Liver (tissue), 9 donors: Measurements from ENCODE around the gene PRKCSH. TPM values are rescaled to one million over a fixed set of nuclear protein-coding genes. Genes with fewer than 3 reads are reported as not detected.

Source experiments
- DNase-seq: peaks from one replicate; pipeline ENCODE4 v3.0.0-alpha.2; 2017; ENCODE audit warnings: low spot score
- H3K27ac ChIP-seq, 2 donors: one replicate each; pipeline ENCODE4 v1.7.0; 2013; ENCODE audit warnings: inconsistent platforms in 2 of 2, low read length in 2 of 2, control low read depth in 1 of 2, low read depth in 1 of 2, mild to moderate bottlenecking in 1 of 2
- H3K27me3 ChIP-seq, 4 donors: one replicate each; pipeline versions ENCODE4 v1.6.1 to v1.7.0; 2013; ENCODE audit warnings: low read length in 3 of 4, inconsistent platforms in 1 of 4, mild to moderate bottlenecking in 1 of 4, moderate library complexity in 1 of 4; ENCODE audit not compliant: control insufficient read depth in 4 of 4, insufficient read depth in 4 of 4
- H3K36me3 ChIP-seq, 4 donors: one replicate each; pipeline versions ENCODE4 v1.6.1 to v1.7.0; 2013; ENCODE audit warnings: low read length in 3 of 4, mild to moderate bottlenecking in 3 of 4, low read depth in 1 of 4, moderate library complexity in 1 of 4; ENCODE audit not compliant: control insufficient read depth in 4 of 4, insufficient read depth in 3 of 4
- H3K4me1 ChIP-seq, 4 donors: one replicate each; pipeline versions ENCODE4 v1.6.1 to v1.7.0; 2013; ENCODE audit warnings: low read length in 3 of 4, mild to moderate bottlenecking in 3 of 4, moderate library complexity in 1 of 4; ENCODE audit not compliant: control insufficient read depth in 4 of 4, insufficient read depth in 4 of 4
- H3K4me3 ChIP-seq, 3 donors: one replicate each; pipeline versions ENCODE4 v1.6.1 to v1.7.0; 2013; ENCODE audit warnings: low read length in 3 of 3, control low read depth in 1 of 3, low read depth in 1 of 3, mild to moderate bottlenecking in 1 of 3
- H3K9ac ChIP-seq, 2 donors: one replicate each; pipeline ENCODE4 v1.7.0; 2013; ENCODE audit warnings: low read length in 2 of 2, mild to moderate bottlenecking in 2 of 2, moderate library complexity in 2 of 2, control low read depth in 1 of 2, low read depth in 1 of 2
- H3K9me3 ChIP-seq, 4 donors: one replicate each; pipeline versions ENCODE4 v1.6.1 to v1.7.0; 2013; ENCODE audit warnings: low read length in 3 of 4; ENCODE audit not compliant: control insufficient read depth in 4 of 4
- CTCF ChIP-seq: fragments of 150-350 bp; IDR thresholded peaks from 2 replicates; pipeline ENCODE4 v1.5.1; 2017; ENCODE audit warnings: improper control_type of control experiment, low read depth, low read length; ENCODE audit not compliant: missing input control
- EGR1 ChIP-seq, 2 donors: IDR thresholded peaks; 2 replicates each; pipeline ENCODE4 v1.6.1; 2016 to 2018; ENCODE audit warnings: antibody characterized with exemption in 2 of 2, low read depth in 2 of 2
- FOXA1 ChIP-seq: IDR thresholded peaks from 2 replicates; pipeline ENCODE4 v1.6.1; 2016; ENCODE audit warnings: antibody characterized with exemption
- FOXA2 ChIP-seq: IDR thresholded peaks from 2 replicates; pipeline ENCODE4 v1.6.1; 2016; ENCODE audit warnings: antibody characterized with exemption
- GABPA ChIP-seq, 2 donors: IDR thresholded peaks in 1 of 2; conservative IDR thresholded peaks in 1 of 2; 2 replicates each; pipeline ENCODE4 v1.6.1; 2016; ENCODE audit warnings: antibody characterized with exemption in 2 of 2, mild to moderate bottlenecking in 1 of 2, moderate library complexity in 1 of 2
- HNF4A ChIP-seq, 2 donors: conservative IDR thresholded peaks; 2 replicates each; pipeline ENCODE4 v1.6.1; 2016; ENCODE audit warnings: antibody characterized with exemption in 2 of 2, mild to moderate bottlenecking in 2 of 2
- HNF4G ChIP-seq: IDR thresholded peaks from 2 replicates; pipeline ENCODE4 v1.6.1; 2016; ENCODE audit warnings: antibody characterized with exemption
- JUND ChIP-seq, 2 donors: IDR thresholded peaks; 2 replicates each; pipeline ENCODE4 v1.6.1; 2016; ENCODE audit warnings: antibody characterized with exemption in 2 of 2
- NR2F2 ChIP-seq: IDR thresholded peaks from 2 replicates; pipeline ENCODE4 v1.6.1; 2016; ENCODE audit warnings: antibody characterized with exemption
- RAD21 ChIP-seq, 2 donors: IDR thresholded peaks; 2 replicates each; pipeline ENCODE4 v1.6.1; 2016; ENCODE audit warnings: antibody characterized with exemption in 2 of 2, mild to moderate bottlenecking in 2 of 2
- REST ChIP-seq: IDR thresholded peaks from 2 replicates; pipeline ENCODE4 v1.6.1; 2016; ENCODE audit warnings: antibody characterized with exemption, mild to moderate bottlenecking
- RXRA ChIP-seq, 2 donors: IDR thresholded peaks; 2 replicates each; pipeline ENCODE4 v1.6.1; 2017 to 2018; ENCODE audit warnings: antibody characterized with exemption in 2 of 2, mild to moderate bottlenecking in 1 of 2
- SP1 ChIP-seq: IDR thresholded peaks from 2 replicates; pipeline ENCODE4 v1.6.1; 2018; ENCODE audit warnings: antibody characterized with exemption, mild to moderate bottlenecking
- TAF1 ChIP-seq: conservative IDR thresholded peaks from 2 replicates; pipeline ENCODE4 v1.6.1; 2016; ENCODE audit warnings: antibody characterized with exemption, mild to moderate bottlenecking
- YY1 ChIP-seq: IDR thresholded peaks from 2 replicates; pipeline ENCODE4 v1.6.1; 2016; ENCODE audit warnings: antibody characterized with exemption, mild to moderate bottlenecking
- WGBS: extraction: QIAGEN DNeasy Blood & Tissue Kit; methylation state at CpG from one replicate; pipeline ENCODE4 v1.1.7; 2013; 5-methylcytosine and 5-hydroxymethylcytosine counted together
- polyA plus RNA-seq, 2 donors: library from polyadenylated mRNA; stranded (reverse) in 1 of 2; unstranded in 1 of 2; fragments of 200-250 nt in 1 of 2; fragments of >200 nt in 1 of 2; fragmentation: Nextera tagmentation in 1 of 2; extraction: Ambion mirVana in 1 of 2; gene quantifications; one replicate each; pipeline versions ENCODE4 v1.2.1 to v1.2.3, GENCODE V29; 2013 to 2015
- total RNA-seq, 2 donors: library from RNA; depleted of rRNA; stranded (reverse); fragments of >200 nt; gene quantifications; one replicate each; pipeline ENCODE4 v1.2.3, GENCODE V29; 2014
- TF ChIP-seq, protein P1 (sequence below): IDR thresholded peaks from 2 replicates; pipeline ENCODE4 v1.6.1; 2016; ENCODE audit warnings: antibody characterized with exemption
- TF ChIP-seq, protein P2 (sequence below): IDR thresholded peaks from 2 replicates; pipeline ENCODE4 v1.6.1; 2016; ENCODE audit warnings: antibody characterized with exemption
- donor health status: healthy.
- donor health status: healthy.
- donor health status: healthy.
- donor health status: healthy.
- donor health status: healthy.

Gene PRKCSH
- total and polyA plus RNA-seq, 4 donors = 42.9 to 165 (median 78.3) TPM

GRCh38 chr19:11401808-11402543 is 33.5 kb upstream of the PRKCSH start:
- Histone ChIP-seq H3K9ac (no peak overlapping the region), H3K9me3 (no peaks in the 10 kb centered on the region), H3K36me3 (peaks cover 0 to 9% (median 8%) of the 10 kb centered on the region in 4 donors), H3K27me3 (no peaks in the 10 kb centered on the region), H3K4me1 (no peaks in the 10 kb centered on the region), H3K4me3 (no peak overlapping the region), H3K27ac (no peak overlapping the region)
- TF ChIP-seq NR2F2 (peak; percentile 87), HNF4G (no peak), TAF1 (no peak)
- WGBS = 89% methylated on average over 9 of the region's 9 CpGs
- no peak for DNase-seq

DNA sequence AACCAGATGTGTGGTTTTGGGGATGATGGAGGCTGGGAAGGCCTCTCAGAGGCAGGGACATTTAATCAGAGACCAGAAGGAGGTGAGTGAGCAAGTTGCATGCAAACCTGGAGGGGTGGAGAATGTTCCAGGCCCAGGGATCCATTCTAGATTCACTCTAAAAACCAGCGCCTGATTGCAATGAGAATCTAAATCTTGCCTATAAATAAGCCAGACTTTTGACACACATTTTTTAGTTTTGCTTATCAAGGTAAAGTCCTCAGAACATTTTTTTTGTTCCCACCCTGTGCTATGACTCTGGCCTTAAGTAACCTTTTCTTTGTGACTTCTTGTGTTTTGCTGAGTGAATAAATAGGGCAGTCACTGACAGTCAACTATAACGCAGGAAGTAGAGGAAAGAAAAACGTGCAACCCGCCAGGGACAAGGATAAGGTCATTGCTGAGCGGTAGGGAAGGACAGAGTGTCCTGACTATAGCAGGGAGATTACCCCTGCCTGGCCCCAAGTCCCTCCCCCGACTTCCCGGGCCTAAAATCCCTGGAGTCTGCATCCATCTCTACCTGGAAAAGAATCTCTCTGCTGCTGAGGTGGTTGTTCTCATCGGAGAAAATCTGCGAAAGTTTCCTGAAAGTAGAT is 30.7 kb upstream of the PRKCSH start:
- Histone ChIP-seq H3K27me3 (no peaks in the 10 kb centered on the region), H3K27ac (peak overlapping the region; percentile 20 to 31), H3K4me1 (no peaks in the 10 kb centered on the region), H3K9ac (no peak overlapping the region), H3K9me3 (no peaks in the 10 kb centered on the region), H3K4me3 (no peak overlapping the region), H3K36me3 (peaks cover 0 to 7% (median 6%) of the 10 kb centered on the region in 4 donors)
- 72% methylated on average over 9 of the region's 9 CpGs for WGBS
- DNase-seq = no peak
- TF ChIP-seq NR2F2 (peak; percentile 94), SP1 (peak; percentile 65), REST (no peak), RXRA (IDR thresholded peaks at IDR 0.05) (peak; percentile 57 to 64), RAD21 (IDR thresholded peaks at IDR 0.05) (peak in 1 of 2 donors; percentile 17)
- TF ChIP-seq, protein P1, sequence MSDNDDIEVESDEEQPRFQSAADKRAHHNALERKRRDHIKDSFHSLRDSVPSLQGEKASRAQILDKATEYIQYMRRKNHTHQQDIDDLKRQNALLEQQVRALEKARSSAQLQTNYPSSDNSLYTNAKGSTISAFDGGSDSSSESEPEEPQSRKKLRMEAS = no peak

DNA sequence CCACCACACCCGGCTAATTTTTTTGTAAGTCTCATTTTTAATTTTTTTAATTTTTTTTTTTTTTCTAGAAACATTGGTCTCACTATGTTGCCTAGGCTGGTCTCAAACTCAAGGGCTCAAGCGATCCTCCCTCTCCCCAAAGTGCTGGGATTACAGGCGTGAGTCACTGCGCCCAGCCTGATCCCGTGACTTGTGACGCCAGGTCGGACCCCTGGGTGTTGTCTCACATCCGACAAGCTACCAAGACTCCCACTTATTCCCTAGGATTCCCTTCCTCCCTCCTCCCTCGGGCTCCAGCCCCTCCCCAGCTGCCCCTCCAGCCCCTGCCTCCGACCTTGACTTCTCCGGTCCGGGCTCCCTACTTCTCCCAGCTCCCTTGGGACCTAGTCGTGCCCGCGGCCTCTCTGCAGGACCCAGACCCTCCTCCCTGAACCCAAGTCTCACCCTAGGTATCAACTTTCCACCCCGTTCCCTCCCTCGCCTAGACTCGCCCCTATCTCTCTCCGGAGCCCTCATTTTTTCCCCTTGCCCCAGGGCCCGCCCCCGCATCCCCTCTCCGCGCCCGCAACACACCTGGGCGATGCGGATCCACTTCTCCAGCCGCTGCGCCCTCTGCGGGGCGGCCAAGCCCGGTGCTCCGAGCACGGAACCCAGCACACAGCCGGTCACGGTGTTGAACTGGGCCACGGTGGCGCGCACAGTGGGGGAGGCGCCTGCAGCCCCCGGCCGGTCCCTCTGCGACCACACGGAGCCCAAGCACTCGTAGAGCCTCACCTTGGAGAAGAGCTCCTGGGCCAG is 29.4 kb upstream of the PRKCSH start:
- Histone ChIP-seq H3K4me3 (no peak overlapping the region), H3K4me1 (no peaks in the 10 kb centered on the region), H3K27me3 (no peaks in the 10 kb centered on the region), H3K27ac (no peak overlapping the region), H3K9me3 (no peaks in the 10 kb centered on the region), H3K9ac (no peak overlapping the region), H3K36me3 (peaks cover 0 to 5% (median 2%) of the 10 kb centered on the region in 4 donors)
- DNase-seq = no peak
- TF ChIP-seq FOXA1 (no peak), RXRA (IDR thresholded peaks at IDR 0.05) (no peak), GABPA (IDR thresholded peaks at IDR 0.05 in 1 of 2, conservative IDR thresholded peaks at IDR 0.05 in 1 of 2) (no peak), JUND (IDR thresholded peaks at IDR 0.05) (no peak), YY1 (no peak), CTCF (no peak), EGR1 (IDR thresholded peaks at IDR 0.05; ENCODE audit: low read depth in 2 of 2) (no peak), FOXA2 (no peak), SP1 (no peak), TAF1 (no peak), HNF4A (conservative IDR thresholded peaks at IDR 0.05) (no peak)
- TF ChIP-seq, protein P1 = no peak
- TF ChIP-seq, protein P2, sequence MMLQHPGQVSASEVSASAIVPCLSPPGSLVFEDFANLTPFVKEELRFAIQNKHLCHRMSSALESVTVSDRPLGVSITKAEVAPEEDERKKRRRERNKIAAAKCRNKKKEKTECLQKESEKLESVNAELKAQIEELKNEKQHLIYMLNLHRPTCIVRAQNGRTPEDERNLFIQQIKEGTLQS = no peak
- 80% methylated on average over 44 of the region's 44 CpGs for WGBS
